Fibroblast of mammary gland (primary cell): ENCODE data around the gene EIF3I.
A peak's percentile ranks its signal among the peaks of the same experiment; 100 is the strongest.

Experiments
- DNase-seq: peaks from one replicate; pipeline ENCODE4 v3.0.0-alpha.2; 2010; ENCODE audit warnings: low read depth
- H3K4me3 ChIP-seq: 2 replicates; pipeline ENCODE4 v1.5.1; 2011; ENCODE audit warnings: low read depth, mild to moderate bottlenecking, low read length, moderate library complexity; ENCODE audit not compliant: control insufficient read depth
- CTCF ChIP-seq: conservative IDR thresholded peaks from 2 replicates; pipeline ENCODE4 v1.5.1; 2011; ENCODE audit warnings: low read depth, low read length, inconsistent platforms; ENCODE audit not compliant: control insufficient read depth, insufficient read depth

The EIF3I gene

GRCh38 chr1:32198237-32199042 is 23.8 kb upstream of the EIF3I start:
- no peak for DNase-seq
- TF ChIP-seq CTCF = no peak
- no peak overlapping the region for H3K4me3 ChIP-seq

DNA sequence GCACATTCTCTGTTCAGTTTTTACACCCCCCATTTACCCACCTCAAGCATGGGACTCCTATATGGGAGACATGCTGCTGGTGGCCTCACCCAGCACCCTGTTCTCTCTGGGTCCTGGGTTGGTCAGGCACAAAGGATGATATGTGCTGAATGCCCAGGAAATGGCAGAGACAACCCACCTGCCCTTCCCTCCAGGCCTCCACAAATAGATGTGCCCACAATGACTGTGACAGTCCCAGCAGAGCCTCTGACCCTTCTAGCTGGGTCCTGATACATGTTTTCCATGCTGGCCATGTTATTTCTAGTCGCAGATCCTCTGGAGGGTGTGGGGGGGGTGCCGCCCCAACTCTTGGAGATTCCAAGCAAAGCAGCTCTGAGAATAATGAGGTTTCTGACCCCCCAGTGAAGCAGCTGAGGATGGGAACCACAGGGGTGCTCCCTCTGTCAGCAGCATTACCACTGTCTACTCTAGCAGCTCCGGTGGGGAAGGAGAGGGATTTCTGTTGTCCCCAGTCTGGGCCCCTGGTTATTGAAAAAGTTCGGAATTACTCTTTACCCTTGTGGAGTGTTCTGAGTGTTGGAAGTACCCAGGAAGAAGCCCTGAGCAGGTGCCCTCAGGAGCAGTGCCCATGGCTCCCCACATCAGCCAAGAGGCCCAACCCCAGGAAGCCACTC is 23.0 kb upstream of the EIF3I start:
- TF ChIP-seq CTCF = no peak
- DNase-seq = no peak
- H3K4me3 ChIP-seq = no peak overlapping the region

DNA sequence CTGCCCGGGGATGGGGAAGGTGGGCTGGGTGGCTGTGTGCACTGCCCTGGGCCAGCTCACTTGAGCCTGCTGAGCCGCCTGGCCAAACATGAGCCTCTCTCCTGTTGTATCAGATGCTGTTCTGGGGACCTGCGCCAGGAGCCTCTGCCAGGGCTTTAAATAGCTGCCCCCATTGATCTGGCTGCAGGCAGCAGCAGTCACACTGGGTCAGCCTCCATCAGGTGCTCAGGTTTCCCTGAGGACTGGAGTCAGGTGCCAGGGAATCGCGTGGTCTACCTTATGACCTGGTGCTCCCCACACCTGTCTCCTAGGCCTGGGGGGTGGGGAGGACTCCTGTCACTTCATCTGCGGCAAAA is 22.5 kb upstream of the EIF3I start:
- no peak for TF ChIP-seq CTCF
- no peak for DNase-seq
- no peak overlapping the region for H3K4me3 ChIP-seq

- H3K4me3 ChIP-seq = peak within 1 kb of the TSS; percentile 71
- peak; percentile 88 for DNase-seq
- TF ChIP-seq CTCF = no peak
These were observed 21.8 kb upstream of the EIF3I start, which contains the start of gene CCDC28B for GRCh38 chr1:32200226-32201010. Gene CCDC28B (plus strand): TSS chr1:32200595. CDS start chr1:32201936, 1,341 bp downstream.

- no peak for TF ChIP-seq CTCF
- H3K4me3 ChIP-seq = peak overlapping the region; percentile 71
- DNase-seq = peak; percentile 51
These were observed 21.0 kb upstream of the EIF3I start for GRCh38 chr1:32201011-32201855.

DNA sequence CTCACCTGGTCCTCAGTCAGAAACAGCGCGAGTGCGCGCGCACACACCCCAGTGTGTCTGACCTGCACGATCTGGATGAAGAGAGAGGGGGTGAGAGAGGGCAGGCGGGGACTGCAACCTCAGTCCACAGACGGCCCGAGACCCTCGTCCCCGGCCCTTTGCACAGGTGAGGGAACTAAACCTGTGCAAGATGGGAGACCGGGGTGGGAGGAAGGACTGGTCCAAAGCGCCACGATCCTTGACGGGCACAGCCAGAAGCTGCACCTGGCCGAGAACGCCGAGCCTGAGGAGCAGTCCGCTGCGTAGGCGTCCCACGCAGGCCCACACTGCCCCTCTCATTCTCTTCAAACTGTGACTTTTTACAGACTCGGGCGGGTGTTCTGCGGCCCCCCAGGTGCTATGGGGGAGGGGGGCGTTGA is 17.3 kb upstream of the EIF3I start:
- no peak for DNase-seq
- H3K4me3 ChIP-seq = peak overlapping the region; percentile 83
- TF ChIP-seq CTCF = no peak
